Measurements from ENCODE around the gene TRIML1.

Gene TRIML1, protein sequence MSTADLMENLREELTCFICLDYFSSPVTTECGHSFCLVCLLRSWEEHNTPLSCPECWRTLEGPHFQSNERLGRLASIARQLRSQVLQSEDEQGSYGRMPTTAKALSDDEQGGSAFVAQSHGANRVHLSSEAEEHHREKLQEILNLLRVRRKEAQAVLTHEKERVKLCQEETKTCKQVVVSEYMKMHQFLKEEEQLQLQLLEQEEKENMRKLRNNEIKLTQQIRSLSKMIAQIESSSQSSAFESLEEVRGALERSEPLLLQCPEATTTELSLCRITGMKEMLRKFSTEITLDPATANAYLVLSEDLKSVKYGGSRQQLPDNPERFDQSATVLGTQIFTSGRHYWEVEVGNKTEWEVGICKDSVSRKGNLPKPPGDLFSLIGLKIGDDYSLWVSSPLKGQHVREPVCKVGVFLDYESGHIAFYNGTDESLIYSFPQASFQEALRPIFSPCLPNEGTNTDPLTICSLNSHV

GRCh38 chr4:188139141-188139540 is at the start of gene TRIML1:
Gene TRIML1, plus strand, starts transcription at chr4:188139441. Its CDS starts 118 bp downstream, at chr4:188139559.
- no peak for DNase-seq

GRCh38 chr4:188092824-188093223 is 46.4 kb upstream of the TRIML1 start:
- DNase-seq = no peak

DNA sequence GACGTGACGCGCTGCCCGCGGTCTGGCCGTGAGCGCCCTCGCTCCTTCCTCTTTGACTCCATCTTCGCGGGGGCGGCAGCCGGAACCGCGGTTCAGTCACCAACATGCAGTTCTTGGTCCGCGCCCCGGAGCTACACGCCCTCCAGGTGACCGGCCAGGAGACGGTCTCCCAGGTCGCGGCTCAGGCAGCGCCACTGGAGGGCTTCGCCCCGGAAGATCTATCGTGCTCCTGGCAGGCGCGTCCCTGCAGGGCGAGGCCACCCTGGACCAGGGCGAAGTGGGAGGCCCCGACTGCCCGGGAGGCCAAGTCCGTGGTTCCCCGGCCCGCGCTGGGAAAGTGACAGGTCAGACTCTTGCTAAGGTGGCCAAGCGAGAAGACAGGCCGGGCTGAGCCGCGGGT is 32.8 kb upstream of the TRIML1 start:
- no peak for DNase-seq

DNA sequence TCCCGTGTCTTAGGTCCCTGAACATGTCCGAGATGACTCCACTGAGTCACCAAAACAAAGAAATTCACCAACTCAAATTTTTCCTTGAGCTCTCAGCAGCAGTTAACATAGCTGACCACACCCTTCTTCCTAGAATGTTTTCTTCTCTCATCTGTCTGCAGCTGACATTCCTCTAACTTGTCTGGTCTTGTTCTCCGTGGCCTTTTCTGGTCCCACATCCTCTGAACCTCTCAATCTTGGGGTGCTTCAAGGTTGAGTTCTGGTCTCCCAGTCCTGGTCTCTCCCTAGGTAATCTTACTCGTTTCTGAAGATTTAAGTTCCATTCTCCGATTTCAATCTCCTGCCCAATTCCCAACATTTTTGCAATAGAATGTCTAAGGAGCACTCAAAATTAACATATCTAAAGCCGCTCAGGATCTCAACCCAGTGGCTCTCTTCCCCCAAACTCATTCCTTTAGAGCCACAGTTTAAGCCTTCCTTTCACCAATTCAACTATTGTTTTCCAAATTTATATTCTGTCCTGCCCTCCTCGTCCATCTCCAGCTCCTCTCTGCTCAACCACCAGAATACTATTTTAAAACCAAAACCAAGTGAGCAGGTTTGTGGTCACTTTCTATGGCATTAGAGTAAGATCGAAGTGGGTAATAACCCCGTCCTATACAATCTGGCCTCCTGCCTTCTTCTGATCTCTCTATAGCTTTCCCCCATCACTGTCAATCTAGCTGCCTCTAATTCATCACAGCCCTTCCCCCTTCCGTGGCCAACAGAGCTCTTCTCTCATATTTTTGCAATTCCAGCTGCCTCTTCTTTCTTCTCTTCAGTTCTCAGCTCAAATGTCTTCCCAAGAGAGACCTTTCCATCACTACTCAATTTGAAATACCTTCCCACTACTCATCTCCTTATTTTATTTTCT is 31.1 kb upstream of the TRIML1 start:
- no peak for DNase-seq

DNA sequence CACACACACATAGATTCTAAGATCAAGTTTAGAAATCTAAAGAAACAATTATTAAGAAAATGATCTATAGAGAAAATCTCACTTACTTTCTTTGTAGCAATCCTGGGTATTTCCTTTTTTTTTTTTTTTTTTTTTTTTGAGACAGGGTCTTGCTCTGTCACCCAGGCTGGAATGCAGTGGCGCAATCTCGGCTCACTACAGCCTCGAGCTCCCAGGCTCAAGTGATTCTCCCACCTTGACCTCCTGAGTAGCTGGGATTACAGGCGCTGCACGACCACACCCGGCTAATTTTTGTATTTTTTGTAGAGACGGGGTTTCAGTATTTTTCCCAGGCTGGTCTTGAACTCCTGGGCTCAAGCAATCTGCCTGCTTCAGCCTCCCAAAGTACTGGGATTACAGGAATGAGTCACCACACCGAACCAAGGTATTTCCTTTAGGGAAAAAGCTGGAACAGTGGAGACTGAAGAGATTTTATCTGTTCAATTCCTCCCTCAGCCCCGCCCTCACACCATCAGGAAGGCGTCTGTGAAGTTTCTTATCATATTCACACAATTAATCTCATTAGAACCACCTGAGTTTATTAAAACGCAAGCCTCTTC is 30.0 kb upstream of the TRIML1 start, which contains the start of gene TRIML2:
TRIML2 (minus strand) TSS at position 447 of the 599 bp plus-strand sequence. CDS start 4,235 bp downstream, outside the sequence.
- DNase-seq = no peak

DNA sequence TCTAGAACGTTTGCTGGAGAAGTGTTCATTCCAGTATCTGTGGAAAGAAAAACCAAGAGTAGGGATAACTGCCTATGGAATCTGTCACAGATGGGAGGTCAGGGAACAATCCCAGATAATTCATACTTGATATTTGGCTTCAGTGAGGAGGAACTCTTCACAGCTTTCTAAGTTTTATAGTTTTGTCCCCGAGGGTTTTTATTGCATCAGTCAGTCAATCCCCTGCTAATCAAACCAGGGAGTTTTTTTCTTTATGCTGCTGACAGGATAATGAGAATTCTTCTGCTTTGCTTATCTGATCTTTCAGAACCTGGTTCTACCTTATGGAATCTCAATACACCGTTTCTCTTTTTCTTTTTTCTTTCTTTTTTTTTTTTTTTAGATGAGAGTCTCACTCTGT is 29.2 kb upstream of the TRIML1 start:
- DNase-seq = no peak

GRCh38 chr4:188110741-188111471 is 28.3 kb upstream of the TRIML1 start:
- no peak for DNase-seq

- DNase-seq = no peak
Measured at GRCh38 chr4:188111955-188112354, 27.3 kb upstream of the TRIML1 start.

- DNase-seq = no peak
Measured at GRCh38 chr4:188113156-188113555, 26.1 kb upstream of the TRIML1 start.

GRCh38 chr4:188117631-188118324 is 21.5 kb upstream of the TRIML1 start:
- DNase-seq = no peak

GRCh38 chr4:188121530-188121929 is 17.7 kb upstream of the TRIML1 start:
- DNase-seq = no peak

- DNase-seq = peak; percentile 86
Measured at GRCh38 chr4:188127214-188127874, 11.9 kb upstream of the TRIML1 start.

GRCh38 chr4:188130355-188130754 is 8.9 kb upstream of the TRIML1 start:
- no peak for DNase-seq

GRCh38 chr4:188132232-188132631 is 7.0 kb upstream of the TRIML1 start:
- DNase-seq = no peak

GRCh38 chr4:188138227-188138626 is 1.0 kb upstream of the TRIML1 start:
- DNase-seq = no peak

GRCh38 chr4:188139671-188140070 is 430 bp downstream of the TRIML1 start:
- no peak for DNase-seq

DNA sequence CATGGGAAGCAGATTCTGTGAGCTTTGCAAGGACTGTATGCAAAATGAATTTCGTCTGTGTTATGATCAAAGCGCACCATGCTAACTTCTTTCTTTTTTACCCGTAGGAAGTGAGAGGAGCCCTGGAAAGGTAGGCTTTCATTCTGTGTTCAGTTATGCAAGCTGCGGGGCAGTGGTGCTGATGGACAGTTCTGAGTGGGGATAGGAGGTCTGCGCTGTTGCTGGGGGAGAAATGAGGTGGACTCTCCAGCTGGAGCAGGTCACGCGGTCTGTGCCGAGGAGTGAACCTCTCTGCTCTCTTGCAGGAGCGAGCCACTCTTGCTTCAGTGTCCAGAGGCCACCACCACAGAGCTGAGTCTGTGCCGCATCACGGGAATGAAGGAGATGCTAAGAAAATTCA is 4.5 kb downstream of the TRIML1 start:
- DNase-seq = no peak

GRCh38 chr4:188145601-188146000 is 6.4 kb downstream of the TRIML1 start:
- no peak for DNase-seq

- DNase-seq = no peak
Measured at GRCh38 chr4:188146618-188147017, 7.4 kb downstream of the TRIML1 start.

DNA sequence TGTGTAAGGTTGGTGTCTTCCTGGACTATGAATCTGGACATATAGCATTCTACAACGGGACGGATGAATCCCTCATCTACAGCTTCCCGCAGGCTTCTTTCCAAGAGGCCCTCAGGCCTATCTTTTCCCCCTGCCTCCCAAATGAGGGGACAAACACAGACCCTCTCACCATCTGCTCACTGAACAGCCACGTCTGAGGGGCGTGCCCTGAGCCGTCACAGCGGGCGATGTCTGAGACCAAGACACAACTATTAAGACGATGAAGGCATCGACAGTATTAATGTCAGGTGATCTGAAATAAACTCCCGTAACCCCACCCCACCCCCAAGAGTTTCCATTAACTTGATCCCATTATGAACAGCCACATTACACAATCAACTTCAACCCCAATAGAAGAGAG is 7.9 kb downstream of the TRIML1 start:
- DNase-seq = no peak

DNA sequence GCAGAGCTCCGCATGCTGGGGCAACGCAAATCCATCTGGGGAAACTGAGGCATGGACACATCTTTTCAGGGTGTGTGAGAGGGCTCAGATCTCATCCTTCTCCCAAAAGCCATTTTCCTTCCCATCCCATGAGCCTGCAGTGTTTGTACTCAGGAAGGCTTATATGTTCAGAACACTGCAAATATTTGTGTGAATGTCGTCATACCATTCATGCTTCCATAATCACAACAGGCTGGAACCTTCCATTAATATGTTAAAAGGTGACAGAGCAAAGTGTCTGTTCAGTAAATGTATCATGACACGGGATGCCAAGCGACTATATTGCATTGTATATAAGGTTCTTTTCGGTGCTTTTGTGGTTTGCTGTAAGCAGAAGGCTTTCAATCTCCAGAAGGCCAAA is 8.5 kb downstream of the TRIML1 start:
- no peak for DNase-seq

All from amniotic stem cell (primary cell).